ENCODE results near the gene BSG. TPM values are rescaled to one million over a fixed set of nuclear protein-coding genes. Genes with fewer than 3 reads are reported as not detected.

The BSG gene
- total and polyA plus RNA-seq, 2 of the 4 experiments (the other 2 are of a cell fraction), result 130 to 698 TPM

GRCh38 chr19:566403-566802, 6.0 kb upstream of the BSG start:
- H3K27ac ChIP-seq (ENCODE audit: insufficient read depth, low read length), result no peak overlapping the region
- in situ Hi-C loops (cut with MboI; ENCODE audit: low sequenced_read_pairs), result no loop called here
- no peak overlapping the region for H2BK15ac ChIP-seq (ENCODE audit: low read depth, low read length)
- H3K79me1 ChIP-seq (ENCODE audit: low read depth in 1 of 2, low read length in 2 of 2), result peaks cover 0 to 5% of the 10 kb centered on the region in 2 experiments; a peak in 1 of 4 replicates
- no peak overlapping the region for H3K14ac ChIP-seq (replicated peaks; ENCODE audit: low read depth, low read length)
- no peak overlapping the region for H3K9ac ChIP-seq (ENCODE audit: low read depth, low read length)
- dilution Hi-C loops (cut with HindIII; ENCODE audit: low sequenced_read_pairs, unreplicated experiment), result no loop called here
- CTCF ChIA-PET, result no interaction called here
- POLR2A ChIA-PET (ENCODE audit: unreplicated experiment), result no interaction called here
- intact Hi-C loops (cut with micrococcal nuclease), result no loop called here
- no peak overlapping the region for H4K8ac ChIP-seq (ENCODE audit: low read depth in 2 of 2, low read length in 2 of 2)
- no peaks in the 10 kb centered on the region for H3K27me3 ChIP-seq (ENCODE audit: control insufficient read depth, insufficient read depth, low read length)
- H4K91ac ChIP-seq (ENCODE audit: insufficient read depth, low read depth, low read length), result no peak overlapping the region
- H3K36me3 ChIP-seq (ENCODE audit: control insufficient read depth, insufficient read depth, low read length), result no peaks in the 10 kb centered on the region
- H2BK5ac ChIP-seq (ENCODE audit: low read depth, low read length, poor library complexity, severe bottlenecking), result no peak overlapping the region
- H3K4me2 ChIP-seq (ENCODE audit: low read depth, low read length), result no peak overlapping the region
- TF ChIP-seq CEBPB (IDR thresholded peaks at IDR 0.05; ENCODE audit: low read depth, low read length) (peak; percentile 10; the same call in 1 of the 2 replicates), CHD1 (IDR thresholded peaks at IDR 0.05; ENCODE audit: low read depth, low read length) (no peak), RFX5 (IDR thresholded peaks at IDR 0.05; ENCODE audit: low read depth, low read length) (no peak), NFE2L2 (IDR thresholded peaks at IDR 0.05; ENCODE audit: low read depth, low read length) (no peak), BHLHE40 (IDR thresholded peaks at IDR 0.05; ENCODE audit: low read depth, low read length) (0 out of 2 replicates have a peak, but pooled peaks have one; percentile 9)
- DNase-seq, result peak; percentile 31
- H3K9me3 ChIP-seq (ENCODE audit: control insufficient read depth, insufficient read depth, low read length), result no peaks in the 10 kb centered on the region
- H4K20me1 ChIP-seq (ENCODE audit: insufficient read depth, low read length), result no peaks in the 10 kb centered on the region
- H3K23ac ChIP-seq (ENCODE audit: low read depth, low read length), result no peak overlapping the region
- BruUV-seq (replicated peaks), result no TSS peak
- H3K9me1 ChIP-seq (ENCODE audit: insufficient read depth, low read length), result 0 out of 2 replicates have a peak, but pooled peaks cover 4% of the 10 kb centered on the region
- H2AFZ ChIP-seq (replicated peaks; ENCODE audit: low read length, poor library complexity), result no peak overlapping the region
- no peak for ATAC-seq (ENCODE audit: low read depth)
- no peak overlapping the region for H3K56ac ChIP-seq (ENCODE audit: extremely low read depth, insufficient read depth, low read length)
- no peak overlapping the region for H3K4me3 ChIP-seq (ENCODE audit: insufficient read depth, low read depth, low read length)
- no peak overlapping the region for H3K18ac ChIP-seq (ENCODE audit: low read depth, low read length)
- H3K4me1 ChIP-seq (ENCODE audit: control insufficient read depth, insufficient read depth, low read length), result peaks cover 4% of the 10 kb centered on the region; the same call in 1 of the 2 replicates
- no peak overlapping the region for H2BK120ac ChIP-seq (ENCODE audit: low read depth, low read length)
- no peak overlapping the region for H2AK5ac ChIP-seq (ENCODE audit: low read depth, low read length)
- WGBS, 2 experiments (ENCODE audit: extremely low coverage in 2 of 2, insufficient read length in 1 of 2), result no CpG with 5 or more reads among the region's 19 CpGs
- no peak overlapping the region for H3K4ac ChIP-seq (ENCODE audit: low read depth, low read length)
- no peak overlapping the region for H2BK20ac ChIP-seq (ENCODE audit: low read depth, low read length)
- H2AK9ac ChIP-seq (replicated peaks; ENCODE audit: low read depth, low read length, poor library complexity), result no peak overlapping the region
- H4K5ac ChIP-seq (ENCODE audit: low read depth, low read length), result no peak overlapping the region
